Stimulated activated CD8-positive, alpha-beta memory T cell treated with anti-CD3 and anti-CD28 coated beads, Interleukin-15, amount 100 ng/mL, for 4 hours (primary cell): Measurements from ENCODE around the gene RPS6KL1.

Experiments used
- DNase-seq, 2 donors: peaks; one replicate each; pipeline ENCODE4 v3.0.0-alpha.2; 2020; ENCODE audit warnings: low read depth in 2 of 2

The RPS6KL1 gene

GRCh38 chr14:74922752-74923401 is at the start of gene RPS6KL1:
TSS of gene RPS6KL1 (minus strand) at chr14:74923260. CDS start at chr14:74921541, 1,719 bp downstream.
- DNase-seq = peak; percentile 12 to 19

- DNase-seq = no peak
These were observed 45.8 kb upstream of the RPS6KL1 start for GRCh38 chr14:74968811-74969210.

GRCh38 chr14:74965486-74966153 is 42.6 kb upstream of the RPS6KL1 start:
- no peak for DNase-seq

- no peak for DNase-seq
These were observed 41.9 kb upstream of the RPS6KL1 start for GRCh38 chr14:74964787-74965485.

- no peak for DNase-seq
These were observed 40.7 kb upstream of the RPS6KL1 start for GRCh38 chr14:74963705-74964271.

- DNase-seq = no peak
These were observed 40.2 kb upstream of the RPS6KL1 start for GRCh38 chr14:74963178-74963704.

- DNase-seq = no peak
These were observed 39.4 kb upstream of the RPS6KL1 start for GRCh38 chr14:74962493-74962892.

- DNase-seq = no peak
These were observed 39.0 kb upstream of the RPS6KL1 start for GRCh38 chr14:74962046-74962445.

- DNase-seq = no peak
These were observed 38.3 kb upstream of the RPS6KL1 start for GRCh38 chr14:74961238-74961911.

GRCh38 chr14:74960736-74961135 is 37.7 kb upstream of the RPS6KL1 start:
- DNase-seq = no peak

GRCh38 chr14:74959596-74960180 is 36.6 kb upstream of the RPS6KL1 start:
- no peak for DNase-seq

- no peak for DNase-seq
These were observed 33.4 kb upstream of the RPS6KL1 start for GRCh38 chr14:74956280-74957072.

GRCh38 chr14:74956027-74956279 is 32.9 kb upstream of the RPS6KL1 start:
- no peak for DNase-seq

GRCh38 chr14:74955229-74956026 is 32.4 kb upstream of the RPS6KL1 start, which contains the start of gene PGF:
TSS of gene PGF (minus strand) at chr14:74955597. CDS start at chr14:74955242, 355 bp downstream.
- no peak for DNase-seq

- no peak for DNase-seq
These were observed 31.8 kb upstream of the RPS6KL1 start for GRCh38 chr14:74954947-74955228.

GRCh38 chr14:74954232-74954946 is 31.3 kb upstream of the RPS6KL1 start:
- DNase-seq = no peak

- DNase-seq = no peak
These were observed 30.6 kb upstream of the RPS6KL1 start for GRCh38 chr14:74953686-74954085.

GRCh38 chr14:74952697-74953484 is 29.8 kb upstream of the RPS6KL1 start:
- DNase-seq = no peak
